HT1080 (cell line): ENCODE data around the gene GOLGA8M. TPM values are rescaled to one million over a fixed set of nuclear protein-coding genes. Genes with fewer than 3 reads are reported as not detected.
"Not testable (repeated sequence)": the region's sequence is repeated elsewhere in the genome, so short reads cannot be mapped to it uniquely, and the experiment has no call there.

ENCODE experiments used
- DNase-seq: peaks from one replicate; pipeline ENCODE4 v3.0.0-alpha.2; 2015; ENCODE audit warnings: low read depth
- small RNA-seq: library from RNA; depleted of rRNA; stranded (forward); fragments of <200 nt; gene quantifications from one replicate; pipeline ENCODE3, GENCODE V24; 2014
- total RNA-seq: library from RNA; depleted of rRNA; stranded (reverse); fragments of >200 nt; shearing (Covaris generic); gene quantifications from 2 replicates; pipeline ENCODE4 v1.2.3, GENCODE V29; 2014; rRNA removed

Gene GOLGA8M
- total RNA-seq, 1 experiment from 2014 or later: not detected

DNA sequence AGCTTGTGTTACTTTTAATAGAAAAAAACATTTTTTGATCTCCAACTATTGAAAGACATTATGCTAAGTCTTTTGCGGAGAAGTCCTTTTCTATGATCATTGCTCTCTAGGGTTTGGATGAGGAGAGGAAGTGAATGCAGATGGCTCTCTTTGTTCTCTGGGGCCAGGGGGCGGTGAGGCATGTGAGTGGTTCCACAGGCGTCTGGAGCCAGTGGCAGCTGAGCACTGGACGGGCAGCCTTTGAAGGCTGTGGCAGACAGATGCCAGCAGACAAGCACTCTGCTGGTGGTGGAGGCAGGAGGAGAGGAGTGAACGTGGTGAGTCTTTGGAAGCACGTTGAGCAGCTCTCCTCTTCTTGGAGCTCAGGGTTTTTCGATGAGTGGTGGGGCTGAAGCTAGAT, 51.5 kb downstream of the GOLGA8M start:
- DNase-seq: not testable (repeated sequence)

DNA sequence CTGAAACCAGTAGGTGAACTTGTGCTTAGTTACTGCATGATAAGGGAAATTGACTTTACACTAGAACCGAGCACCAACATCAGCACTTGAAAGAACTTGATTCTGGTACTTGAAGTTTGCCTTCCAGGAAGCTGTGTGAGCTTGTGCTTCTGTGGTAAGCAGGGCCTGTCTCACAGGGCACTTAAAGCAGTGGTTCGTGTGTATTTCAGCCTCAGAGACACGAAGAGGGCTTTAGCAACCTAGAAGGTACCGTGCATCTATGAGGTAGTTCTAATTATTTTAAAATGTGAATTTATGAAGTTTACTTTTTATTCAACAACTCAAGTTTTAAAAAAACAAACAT, 56.2 kb downstream of the GOLGA8M start:
- DNase-seq: not testable (repeated sequence)

DNA sequence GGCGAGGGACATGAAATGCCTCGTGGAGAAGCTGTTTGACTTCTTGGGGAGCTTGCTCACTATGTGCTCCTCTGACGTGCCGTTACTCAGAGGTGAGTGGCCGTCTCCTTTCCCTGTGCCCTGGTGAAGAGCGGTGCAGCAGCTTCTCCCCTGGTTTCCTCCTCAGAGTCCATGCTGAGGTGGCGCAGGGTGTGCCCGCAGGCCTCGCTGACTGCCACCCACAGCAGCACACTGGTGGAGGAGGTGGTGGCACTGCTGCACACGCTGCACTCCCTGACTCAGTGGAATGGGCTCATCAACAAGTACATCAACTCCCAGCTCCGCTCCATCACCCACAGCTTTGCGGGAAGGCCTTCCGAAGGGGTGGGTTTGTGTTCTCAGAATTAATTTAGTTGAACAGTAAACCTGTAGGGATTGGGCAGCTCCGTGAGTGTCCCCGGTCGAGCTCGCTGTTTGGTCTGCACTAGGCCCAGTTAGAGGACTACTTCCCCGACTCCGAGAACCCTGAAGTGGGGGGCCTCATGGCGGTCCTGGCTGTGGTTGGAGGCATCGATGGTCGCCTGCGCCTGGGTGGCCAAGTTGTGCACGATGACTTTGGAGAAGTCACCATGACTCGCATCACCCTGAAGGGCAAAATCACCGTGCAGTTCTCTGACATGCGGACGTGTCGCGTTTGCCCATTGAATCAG, 56.7 kb downstream of the GOLGA8M start:
- not testable (repeated sequence) for DNase-seq

DNA sequence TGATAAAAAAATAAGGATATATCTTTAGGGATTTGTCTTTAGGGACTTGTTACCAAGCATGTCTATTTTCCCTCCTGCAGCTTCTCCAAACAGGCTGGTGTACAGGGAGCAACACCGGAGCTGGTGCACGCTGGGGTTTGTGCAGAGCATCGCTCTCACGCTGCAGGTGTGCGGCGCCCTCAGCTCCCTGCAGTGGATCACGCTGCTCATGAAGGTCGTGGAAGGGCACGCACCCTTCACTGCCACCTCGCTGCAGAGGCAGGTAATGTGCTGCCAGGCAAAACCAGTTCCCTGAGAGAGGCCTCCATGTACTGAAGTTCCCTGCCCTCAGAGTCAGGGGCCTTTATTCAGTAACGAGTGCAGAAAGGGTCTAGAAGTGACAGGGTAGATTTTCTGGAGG, 58.0 kb downstream of the GOLGA8M start:
- not testable (repeated sequence) for DNase-seq

DNA sequence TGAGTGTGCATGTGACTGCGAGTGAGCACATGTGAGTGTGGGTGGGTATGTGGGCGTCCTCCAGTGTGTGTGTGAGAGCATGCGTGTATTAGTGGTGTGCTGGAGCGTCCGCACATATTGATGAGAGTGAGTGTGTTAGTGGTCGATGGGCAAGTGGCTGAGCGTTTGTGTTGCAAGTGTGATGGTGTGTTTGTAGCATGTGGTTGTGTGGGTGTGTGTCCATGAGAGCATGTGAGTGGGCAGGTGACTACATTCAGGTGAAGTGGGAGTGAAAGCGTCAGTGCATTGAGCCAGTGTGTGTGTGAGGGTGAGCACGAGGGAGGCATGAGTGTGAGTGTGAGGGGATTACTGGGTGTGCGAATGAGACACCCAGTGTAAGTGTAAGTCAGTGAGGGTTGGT, 59.7 kb downstream of the GOLGA8M start:
- DNase-seq: not testable (repeated sequence)

Small RNA genes within 50 kb of the gene (small RNA-seq; reads per million reads assigned to genes)
- not detected for gene RN7SL719P

Other genes with a start within 250 kb of the GOLGA8M start
- not detected in 2 replicates for gene GOLGA8G, start 179.4 kb downstream of the GOLGA8M start, total RNA-seq
- not detected in 2 replicates for gene GOLGA6L25, start 158.9 kb downstream of the GOLGA8M start, total RNA-seq
- gene GOLGA6L7, start 136.2 kb upstream of the GOLGA8M start, total RNA-seq: not detected in 2 replicates
- gene APBA2, start 173.6 kb upstream of the GOLGA8M start, total RNA-seq: 44.5 and 50.8 TPM in 2 replicates